GM12878 (cell line): ENCODE measurements around the gene LANCL2. TPM values are rescaled to one million over a fixed set of nuclear protein-coding genes. Genes with fewer than 3 reads are reported as not detected.

Experiments
- ATAC-seq: fragments of 200-7000 bp; cut with Tn5 transposase; 3 replicates; pipeline ENCODE4 v1.9.1; 2020; ENCODE audit warnings: mild to moderate bottlenecking, moderate library complexity
- BruUV-seq: library from RNA; stranded (reverse); fragments of 400-500 nt; replicated peaks from 2 replicates; lab custom pipeline; 2021; lab: Mats Ljungman, UMichigan
- CTCF ChIA-PET: fragments of 300-600 bp; sonication (Branson Sonifier 250); formaldehyde crosslinking; extraction: SDS; loops from one replicate; lab custom pipeline; 2021; ENCODE audit warnings: inconsistent platforms; lab: Yijun Ruan, JAX
- POLR2A ChIA-PET: fragments of 350-600 bp; formaldehyde crosslinking; extraction: SDS; loops from one replicate; lab custom pipeline; 2021; ENCODE audit warnings: inconsistent platforms; lab: Charles Lee
- RAD21 ChIA-PET: fragments of 300-600 bp; sonication (Branson Sonifier 250); formaldehyde crosslinking; loops from one replicate; lab custom pipeline; 2023; ENCODE audit warnings: antibody characterized with exemption; ENCODE audit not compliant: unreplicated experiment; lab: Charles Lee
- SMC1A ChIA-PET: fragments of 300-600 bp; sonication (Branson Sonifier 250); formaldehyde crosslinking; loops from one replicate; lab custom pipeline; 2023; ENCODE audit not compliant: unreplicated experiment, uncharacterized antibody; lab: Charles Lee
- DNase-seq: peaks from one replicate; pipeline ENCODE4 v3.0.0-alpha.2; 2011; ENCODE audit warnings: low read depth, low spot score
- FAIRE-seq: peaks from 3 replicates; lab custom pipeline; 2011; peaks lifted over from hg19 to GRCh38; lab: Jason Lieb, UNC
- H2AFZ ChIP-seq: 2 replicates; pipeline ENCODE4 v1.6.0; 2011; ENCODE audit warnings: low read depth, low read length, control low read depth; ENCODE audit not compliant: control insufficient read depth
- H3K27ac ChIP-seq: 2 replicates; pipeline ENCODE4 v1.5.1; 2011; ENCODE audit warnings: control low read depth; ENCODE audit not compliant: control insufficient read depth, insufficient read depth
- H3K27me3 ChIP-seq, 2 experiments: replicated peaks in 1 of 2; 2 replicates each; pipeline versions ENCODE4 v1.6.0 to v1.6.1; 2011; ENCODE audit warnings: low read length in 1 of 2; ENCODE audit not compliant: control insufficient read depth in 2 of 2, insufficient read depth in 2 of 2
- H3K36me3 ChIP-seq, 2 experiments: 2 replicates each; pipeline ENCODE4 v1.5.1; 2011; ENCODE audit warnings: low read length in 1 of 2; ENCODE audit not compliant: control insufficient read depth in 2 of 2, insufficient read depth in 2 of 2
- H3K4me1 ChIP-seq: 2 replicates; pipeline ENCODE4 v1.6.1; 2011; ENCODE audit warnings: mild to moderate bottlenecking, low read length, moderate library complexity, mixed read lengths; ENCODE audit not compliant: control insufficient read depth, insufficient read depth
- H3K4me2 ChIP-seq: 2 replicates; pipeline ENCODE4 v1.6.0; 2011; ENCODE audit warnings: control low read depth; ENCODE audit not compliant: control insufficient read depth, insufficient read depth
- H3K4me3 ChIP-seq: fragments of 200-600 bp; sonication (generic); 2 replicates; pipeline ENCODE4 v1.5.1; 2016
- H3K79me2 ChIP-seq: 2 replicates; pipeline ENCODE4 v1.6.0; 2011; ENCODE audit warnings: low read length; ENCODE audit not compliant: control insufficient read depth, insufficient read depth
- H3K9ac ChIP-seq: 2 replicates; pipeline ENCODE4 v1.8.0; 2011; ENCODE audit warnings: low read length, control low read depth, mixed read lengths; ENCODE audit not compliant: control insufficient read depth, insufficient read depth
- H3K9me3 ChIP-seq: replicated peaks from 3 replicates; pipeline ENCODE4 v1.5.1; 2011; ENCODE audit warnings: mild to moderate bottlenecking, low read length; ENCODE audit not compliant: control insufficient read depth, insufficient read depth
- H4K20me1 ChIP-seq: 2 replicates; pipeline ENCODE4 v1.6.0; 2011; ENCODE audit not compliant: control insufficient read depth, insufficient read depth
- CEBPB ChIP-seq, 2 experiments: fragments of 150-350 bp in 1 of 2; IDR thresholded peaks; 2 replicates each; pipeline ENCODE4 v1.6.1; 2012 to 2014; ENCODE audit warnings: low read depth in 2 of 2, low read length in 2 of 2, borderline replicate concordance in 1 of 2, inconsistent platforms in 1 of 2
- HDAC6 ChIP-seq: fragments of 200-600 bp; sonication (generic); IDR thresholded peaks from one replicate; pipeline ENCODE4 v1.8.0; 2017; ENCODE audit warnings: antibody characterized with exemption; ENCODE audit not compliant: unreplicated experiment
- HDGF ChIP-seq: fragments of 450-650 bp; IDR thresholded peaks from 2 replicates; pipeline ENCODE4 v1.6.1; 2016; ENCODE audit warnings: antibody characterized with exemption
- SP1 ChIP-seq: IDR thresholded peaks from one replicate; pipeline ENCODE4 v1.6.1; 2011; ENCODE audit warnings: low read depth, low read length
- STAT1 ChIP-seq: fragments of 450-650 bp; conservative IDR thresholded peaks from 2 replicates; pipeline ENCODE4 v1.6.1; 2014; ENCODE audit warnings: antibody characterized with exemption, mild to moderate bottlenecking
- WGBS: methylation state at CpG from one replicate; pipeline ENCODE4 v1.1.6; 2016; ENCODE audit warnings: low lambda C conversion rate; ENCODE audit not compliant: insufficient replicate concordance, insufficient coverage; ENCODE audit errors: missing lambda C conversion rate; 5-methylcytosine and 5-hydroxymethylcytosine counted together
- in situ Hi-C: fragments of 300-500 bp; cut with MboI; formaldehyde crosslinking; loops from 9 replicates; pipeline ENCODE4 v1.14.3; 2018; ENCODE audit warnings: mixed read lengths
- intact Hi-C: fragments of 100-400 bp; cut with micrococcal nuclease; formaldehyde crosslinking; loops from one replicate; pipeline ENCODE4 v1.14.2; 2022; ENCODE audit not compliant: unreplicated experiment
- polyA plus RNA-seq, 11 experiments: library from polyadenylated mRNA; depleted of rRNA in 4 of 11; unstranded in 6 of 11; stranded (reverse) in 5 of 11; fragments of >200 nt; fragmentation: Nextera tagmentation in 4 of 11; fragmentation: Illumina TruSeq in 1 of 11; extraction: Ambion mirVana in 4 of 11; extraction: Trizol in 1 of 11; gene quantifications; 1 replicate in 1 of 11; 2 replicates in 10 of 11; pipeline versions ENCODE4 v1.2.1 to v1.2.3, GENCODE V29; 2011 to 2016; ENCODE audit warnings: inconsistent platforms in 2 of 11, missing spikeins in 2 of 11, low read depth in 1 of 11
- total RNA-seq, 4 experiments: library from RNA; depleted of rRNA in 3 of 4; stranded (reverse); fragments of >200 nt in 3 of 4; fragmentation: Illumina TruSeq in 1 of 4; extraction: Trizol in 1 of 4; gene quantifications; 2 replicates each; pipeline versions ENCODE4 v1.2.1 to v1.2.3, GENCODE V29; 2013 to 2021
- TF ChIP-seq, protein P1 (sequence below): fragments of 450-650 bp; IDR thresholded peaks from 2 replicates; pipeline ENCODE4 v1.6.1; 2017; ENCODE audit warnings: antibody characterized with exemption, mild to moderate bottlenecking, moderate library complexity

LANCL2 gene
- total and polyA plus RNA-seq, 10 of the 15 experiments (the other 5 are each of a cell fraction or from before 2014, with no cell fraction given): 8.1 to 28.6 (median 16.4) TPM

DNA sequence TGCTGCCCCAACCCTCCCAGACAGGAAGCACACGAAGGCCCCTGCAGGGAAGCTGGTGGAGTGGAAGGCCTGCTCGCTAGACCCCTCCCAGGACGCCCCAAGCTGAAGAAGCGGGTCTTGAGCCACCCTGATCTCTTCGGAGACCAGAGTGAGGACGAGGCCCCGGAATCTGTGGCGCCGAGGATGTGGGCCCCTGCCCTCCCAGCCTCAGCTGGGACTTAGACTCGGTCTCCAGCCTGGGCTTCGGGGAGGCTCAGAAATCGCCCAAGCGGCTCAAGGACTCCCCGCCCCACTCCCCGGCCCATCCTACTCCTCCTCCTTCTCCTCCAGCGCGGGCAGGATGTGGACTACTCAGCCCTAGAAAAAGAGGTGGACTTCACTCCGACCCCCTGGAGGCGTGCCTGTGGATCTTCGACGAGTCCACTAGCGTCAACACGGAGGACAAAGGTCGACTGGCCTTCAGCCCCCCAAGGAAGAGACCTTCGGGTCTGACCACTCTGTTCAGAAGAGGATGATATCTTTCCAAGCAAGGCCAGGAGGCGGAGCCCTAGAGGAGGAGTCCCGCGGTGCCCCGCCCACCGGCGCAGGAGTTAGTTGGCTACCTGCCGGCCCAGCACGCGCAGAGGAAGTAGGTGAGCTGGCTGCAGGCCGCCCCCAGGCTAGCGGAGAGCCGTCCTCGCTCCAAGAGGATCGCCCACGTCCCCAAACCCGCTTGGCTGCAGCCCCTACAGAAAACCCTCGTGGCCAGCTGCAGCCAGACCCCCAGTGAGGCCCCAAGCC, 21.9 kb upstream of the LANCL2 start (continued):
- TF ChIP-seq, protein P1, sequence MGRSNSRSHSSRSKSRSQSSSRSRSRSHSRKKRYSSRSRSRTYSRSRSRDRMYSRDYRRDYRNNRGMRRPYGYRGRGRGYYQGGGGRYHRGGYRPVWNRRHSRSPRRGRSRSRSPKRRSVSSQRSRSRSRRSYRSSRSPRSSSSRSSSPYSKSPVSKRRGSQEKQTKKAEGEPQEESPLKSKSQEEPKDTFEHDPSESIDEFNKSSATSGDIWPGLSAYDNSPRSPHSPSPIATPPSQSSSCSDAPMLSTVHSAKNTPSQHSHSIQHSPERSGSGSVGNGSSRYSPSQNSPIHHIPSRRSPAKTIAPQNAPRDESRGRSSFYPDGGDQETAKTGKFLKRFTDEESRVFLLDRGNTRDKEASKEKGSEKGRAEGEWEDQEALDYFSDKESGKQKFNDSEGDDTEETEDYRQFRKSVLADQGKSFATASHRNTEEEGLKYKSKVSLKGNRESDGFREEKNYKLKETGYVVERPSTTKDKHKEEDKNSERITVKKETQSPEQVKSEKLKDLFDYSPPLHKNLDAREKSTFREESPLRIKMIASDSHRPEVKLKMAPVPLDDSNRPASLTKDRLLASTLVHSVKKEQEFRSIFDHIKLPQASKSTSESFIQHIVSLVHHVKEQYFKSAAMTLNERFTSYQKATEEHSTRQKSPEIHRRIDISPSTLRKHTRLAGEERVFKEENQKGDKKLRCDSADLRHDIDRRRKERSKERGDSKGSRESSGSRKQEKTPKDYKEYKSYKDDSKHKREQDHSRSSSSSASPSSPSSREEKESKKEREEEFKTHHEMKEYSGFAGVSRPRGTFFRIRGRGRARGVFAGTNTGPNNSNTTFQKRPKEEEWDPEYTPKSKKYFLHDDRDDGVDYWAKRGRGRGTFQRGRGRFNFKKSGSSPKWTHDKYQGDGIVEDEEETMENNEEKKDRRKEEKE: no peak
- TF ChIP-seq, all 136 proteins: peak for 0

DNA sequence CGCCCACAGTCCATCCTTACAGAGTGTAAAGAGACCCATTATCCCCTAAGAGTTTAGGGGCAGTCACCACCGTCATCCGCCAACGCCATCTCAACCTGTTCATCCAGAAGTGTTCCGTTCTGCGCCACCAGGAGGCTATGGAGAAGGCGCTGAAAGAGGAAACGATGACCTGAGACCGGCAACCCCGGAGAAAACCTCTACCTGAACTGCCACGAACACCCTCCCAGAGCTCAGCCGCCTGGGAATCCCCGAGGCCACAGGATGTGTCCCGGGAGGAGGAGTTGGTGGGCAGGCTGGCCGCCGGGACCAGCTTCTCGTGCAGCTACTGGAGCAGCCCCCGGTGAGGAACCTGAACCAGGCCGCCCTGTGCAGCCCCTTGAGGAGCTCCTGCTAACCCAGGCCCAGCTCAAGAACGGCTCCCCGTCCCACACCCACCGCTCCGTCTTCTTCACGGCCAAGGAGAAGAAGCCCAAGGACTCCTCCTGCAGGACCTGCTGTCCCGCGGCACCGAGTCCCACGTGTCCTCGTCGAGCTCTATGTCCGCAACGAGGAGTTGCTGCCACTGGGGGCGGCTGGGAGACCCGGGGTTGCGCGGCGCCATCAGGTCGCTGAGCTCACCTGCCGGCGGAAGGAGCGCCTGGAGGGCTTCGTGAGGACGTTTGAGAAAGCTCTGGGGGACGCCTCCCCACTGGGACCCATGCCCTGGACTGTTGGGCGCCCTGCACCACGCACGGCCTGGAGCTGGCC, 21.1 kb upstream of the LANCL2 start:
- Histone ChIP-seq H3K27ac (no peak overlapping the region), H3K79me2 (no peaks in the 10 kb centered on the region), H2AFZ (no peak overlapping the region), H3K4me1 (no peaks in the 10 kb centered on the region), H3K36me3 (no peaks in the 10 kb centered on the region), H3K27me3 (no peaks in the 10 kb centered on the region), H4K20me1 (no peaks in the 10 kb centered on the region), H3K4me3 (no peak overlapping the region), H3K9me3 (no peaks in the 10 kb centered on the region; the same call in 2 of the 3 replicates), H3K9ac (no peak overlapping the region), H3K4me2 (no peak overlapping the region)
- intact Hi-C loops: no loop called here
- TF ChIP-seq HDAC6 (no peak), CEBPB (IDR thresholded peaks at IDR 0.05; ENCODE audit: borderline replicate concordance in 1 of 2, low read depth in 2 of 2, low read length in 2 of 2) (no peak), STAT1 (no peak), HDGF (no peak), SP1 (no peak)
- FAIRE-seq (no peak), ATAC-seq (no peak), DNase-seq (no peak)
- ChIA-PET SMC1A (no interaction called here), RAD21 (no interaction called here), POLR2A (no interaction called here), CTCF (interaction anchor here (0.8 kb wide), 1 partner anchor 71 kb away, joined by 7 read pairs; no protein-coding TSS in a partner anchor)
- no TSS peak for BruUV-seq
- 88% methylated on average over 41 of the region's 47 CpGs for WGBS
- in situ Hi-C loops: no loop called here
